ENCODE results near the gene TACC2.

TACC2 gene

DNA sequence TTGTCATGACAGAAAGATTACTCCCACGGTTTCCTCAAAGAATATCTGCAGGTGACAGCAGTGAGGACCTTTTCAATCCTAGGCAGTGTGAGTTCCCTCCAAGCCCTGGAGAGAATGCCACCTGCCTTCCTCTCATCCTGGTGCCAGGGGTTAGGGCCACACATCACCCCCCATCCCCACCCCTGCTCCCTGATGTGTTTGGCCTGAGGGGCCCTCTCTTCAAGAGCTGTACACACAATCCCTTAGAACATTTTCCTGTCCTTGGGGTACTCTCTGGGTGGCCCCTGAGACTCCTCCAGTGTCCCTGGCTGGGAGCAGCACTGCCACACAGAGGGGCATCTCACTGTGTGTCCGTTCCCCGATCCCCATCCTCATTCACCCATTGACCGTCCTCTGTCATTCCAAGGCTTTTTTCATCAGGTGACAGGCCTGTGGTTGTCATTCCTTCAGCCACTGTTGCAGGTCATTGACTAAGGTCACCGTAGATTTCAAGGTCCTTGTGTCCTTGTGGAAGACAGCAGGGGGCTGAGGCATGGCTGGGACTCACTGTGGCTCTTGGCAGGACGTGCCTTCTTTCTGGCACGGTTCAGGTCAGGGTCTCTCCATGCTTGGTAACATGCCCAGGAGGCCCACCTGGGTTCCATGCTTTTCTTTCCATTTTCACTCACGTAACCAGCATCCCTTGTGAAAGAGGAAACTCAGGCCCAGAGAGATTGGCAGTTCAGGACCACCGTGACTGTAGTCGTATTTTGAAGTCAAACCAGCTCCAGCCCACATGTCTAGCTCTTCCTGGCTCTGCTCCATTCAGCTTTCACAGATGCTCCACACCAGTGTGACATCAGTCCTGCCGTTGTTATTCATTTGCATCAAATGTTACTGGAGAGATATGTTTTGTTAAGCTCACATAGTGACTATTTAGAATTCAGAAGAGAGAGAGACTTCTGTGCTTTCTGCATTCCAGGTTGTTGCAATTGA is 255.3 kb downstream of the TACC2 start:
- DNase-seq: no peak

DNA sequence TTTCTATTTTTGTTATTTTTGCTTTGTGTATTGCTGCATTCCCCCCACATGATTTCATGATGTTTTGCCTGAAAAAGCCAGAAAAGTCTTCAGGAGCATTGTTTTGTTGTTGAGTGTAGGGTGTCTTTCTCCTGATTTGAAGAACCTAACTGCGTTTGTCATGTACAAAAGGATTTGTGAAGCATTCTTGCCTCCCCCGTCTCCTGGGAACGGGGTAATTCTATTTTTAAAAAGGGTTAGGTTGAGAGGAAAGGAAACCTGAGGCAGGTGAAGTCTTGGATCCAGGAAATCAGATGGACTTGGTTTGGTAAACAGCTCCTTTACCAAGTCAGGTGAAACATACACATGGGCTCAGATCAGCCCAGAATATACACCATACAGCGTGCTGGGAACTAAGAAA is 256.2 kb downstream of the TACC2 start:
- no peak for DNase-seq

DNA sequence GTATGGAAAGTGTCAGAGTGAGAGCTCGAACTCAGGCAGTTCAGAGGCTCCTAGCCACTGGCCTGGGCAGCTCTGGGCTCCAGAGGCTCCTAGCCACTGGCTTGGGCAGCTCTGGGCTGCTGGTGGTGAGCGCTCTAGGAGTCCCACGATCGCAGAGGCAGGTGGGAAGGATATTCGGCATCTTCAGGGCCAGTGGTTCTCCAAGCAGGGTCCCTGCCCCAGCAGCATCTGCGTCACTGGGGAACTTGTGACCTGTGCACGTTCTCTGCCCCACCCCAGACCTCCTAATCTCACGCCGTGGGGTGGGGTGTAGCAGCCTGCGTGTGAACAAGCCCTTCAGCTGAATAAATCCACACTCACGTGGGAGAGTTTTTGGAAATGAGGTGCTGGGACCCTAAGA is 256.9 kb downstream of the TACC2 start:
- no peak for DNase-seq

DNA sequence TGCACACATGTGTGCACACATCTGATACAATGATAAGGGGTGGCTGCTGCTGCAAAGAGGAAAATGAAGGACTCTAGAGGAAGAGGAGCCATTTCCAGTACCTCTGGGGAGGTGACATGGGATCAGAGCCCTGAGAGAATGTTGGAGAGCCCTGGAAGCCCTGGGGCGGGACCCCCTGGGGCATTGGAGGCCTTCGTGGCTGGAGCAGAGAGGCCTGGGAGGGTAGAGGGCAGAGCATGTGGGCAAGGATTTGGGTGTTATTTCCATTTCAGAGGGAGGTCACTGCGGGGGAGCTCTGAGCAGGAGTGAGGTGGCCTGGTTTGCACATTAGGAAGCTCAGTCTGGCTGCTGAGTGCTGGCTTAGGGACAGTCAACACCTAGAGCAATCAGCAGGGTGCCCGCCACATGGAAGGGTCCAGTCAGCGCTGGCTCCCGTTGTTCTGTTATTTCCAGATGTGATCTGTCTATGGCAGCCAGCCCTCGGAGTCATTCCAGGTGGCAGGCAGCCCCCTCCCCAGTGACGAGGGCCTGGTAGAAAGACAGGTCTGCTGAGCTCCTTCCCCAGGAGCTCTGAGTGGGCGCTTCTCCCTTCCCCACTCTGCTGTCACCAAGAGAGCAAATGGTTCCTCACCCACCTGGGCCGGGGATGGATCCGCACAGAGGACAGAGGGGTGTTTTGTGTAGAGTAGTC is 258.0 kb downstream of the TACC2 start:
- no peak for DNase-seq

DNA sequence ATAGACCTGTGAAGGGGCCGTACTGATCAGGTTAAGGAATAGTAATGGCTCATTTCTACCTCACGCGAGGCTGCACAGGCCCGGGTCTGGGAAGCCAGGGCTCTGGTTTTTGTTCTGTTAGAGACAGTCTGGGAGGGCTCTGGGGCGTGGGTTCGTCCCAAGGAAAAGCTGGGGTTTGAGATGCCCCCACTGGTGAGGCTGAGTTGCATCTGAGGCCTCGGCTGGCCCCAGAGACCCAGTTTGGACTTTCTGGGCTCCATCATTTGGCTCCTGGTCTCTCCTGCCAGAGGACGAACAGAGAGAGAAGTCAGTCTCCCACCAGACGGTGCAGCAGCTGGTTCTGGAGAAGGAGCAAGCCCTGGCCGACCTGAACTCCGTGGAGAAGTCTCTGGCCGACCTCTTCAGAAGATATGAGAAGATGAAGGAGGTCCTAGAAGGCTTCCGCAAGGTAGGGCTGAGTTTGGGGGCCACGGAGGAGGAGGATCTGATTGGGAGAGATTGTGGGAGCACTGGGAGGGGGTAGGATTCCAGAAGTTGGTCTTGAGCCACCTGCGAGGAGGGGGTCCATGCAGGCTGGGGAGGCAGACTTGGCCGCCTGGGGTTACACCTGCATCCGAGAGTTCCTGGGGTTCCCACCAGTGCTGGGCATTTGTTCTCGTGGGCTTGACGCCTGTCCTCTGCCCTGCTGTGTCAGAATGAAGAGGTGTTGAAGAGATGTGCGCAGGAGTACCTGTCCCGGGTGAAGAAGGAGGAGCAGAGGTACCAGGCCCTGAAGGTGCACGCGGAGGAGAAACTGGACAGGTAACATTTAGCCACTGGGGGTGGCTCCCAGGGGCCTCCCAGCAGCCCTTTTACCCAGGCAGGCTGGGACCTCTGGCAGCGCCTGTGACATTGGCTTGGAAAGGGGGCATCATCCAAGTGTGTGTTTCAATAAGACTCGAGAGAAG is 259.7 kb downstream of the TACC2 start:
- DNase-seq: no peak

DNA sequence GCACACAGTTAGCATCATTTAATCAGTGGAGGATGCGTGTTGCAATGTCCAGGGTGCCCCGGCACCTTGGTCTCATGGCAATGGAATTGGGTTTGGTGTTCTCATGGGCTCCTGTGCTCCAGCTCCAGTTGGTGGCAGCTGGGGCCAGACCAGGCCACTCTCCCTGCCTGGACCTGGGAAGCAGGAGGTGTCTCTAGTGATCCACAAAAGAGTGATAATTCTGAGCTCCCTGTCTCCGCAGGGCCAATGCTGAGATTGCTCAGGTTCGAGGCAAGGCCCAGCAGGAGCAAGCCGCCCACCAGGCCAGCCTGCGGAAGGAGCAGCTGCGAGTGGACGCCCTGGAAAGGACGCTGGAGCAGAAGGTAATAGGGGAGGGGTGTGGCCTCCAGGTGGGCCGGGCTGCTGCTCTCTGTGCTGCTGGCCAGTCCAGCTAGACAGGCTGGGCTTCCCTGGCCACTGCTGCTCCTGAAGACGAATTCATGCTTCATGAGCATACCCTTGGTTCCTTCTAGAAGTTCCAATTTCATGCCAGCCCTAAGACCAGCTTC is 260.4 kb downstream of the TACC2 start:
- no peak for DNase-seq

DNA sequence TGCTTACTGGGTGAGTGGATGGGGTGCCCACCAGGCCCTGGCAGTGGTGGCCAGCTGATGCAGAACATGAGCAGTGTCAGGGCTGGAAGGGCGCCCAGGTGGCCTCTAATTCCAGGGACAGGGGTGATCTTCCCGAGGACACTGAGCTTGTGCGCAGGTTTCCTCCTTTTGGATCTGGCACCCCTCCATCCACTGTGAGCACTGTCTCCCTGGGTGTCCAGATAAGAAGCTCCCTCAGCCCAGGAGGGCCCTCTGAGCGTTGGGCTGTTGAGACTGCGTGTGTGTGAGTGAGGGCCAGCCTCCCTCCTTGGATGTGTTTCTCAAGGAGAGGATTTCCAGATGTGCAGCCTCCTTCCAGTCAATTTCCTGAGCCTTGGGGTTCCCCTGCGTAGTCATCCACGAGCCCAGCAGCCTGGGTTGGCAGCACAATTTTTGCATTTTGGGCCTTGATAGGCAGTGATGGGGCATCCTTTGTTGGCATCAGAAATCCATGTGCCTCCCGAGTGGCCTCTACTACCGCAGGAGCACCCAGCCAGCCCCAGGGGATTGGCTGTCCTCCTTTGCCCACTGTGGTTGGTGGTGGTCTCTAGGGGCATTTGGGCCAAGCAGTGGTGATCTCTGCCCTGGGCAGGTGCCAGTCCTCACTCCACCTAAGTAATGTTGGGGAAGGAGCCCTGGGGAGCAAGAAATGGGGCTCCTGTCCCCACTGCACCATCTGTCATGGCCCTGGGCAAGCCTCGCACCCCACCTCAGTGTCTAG is 261.2 kb downstream of the TACC2 start:
- no peak for DNase-seq

DNA sequence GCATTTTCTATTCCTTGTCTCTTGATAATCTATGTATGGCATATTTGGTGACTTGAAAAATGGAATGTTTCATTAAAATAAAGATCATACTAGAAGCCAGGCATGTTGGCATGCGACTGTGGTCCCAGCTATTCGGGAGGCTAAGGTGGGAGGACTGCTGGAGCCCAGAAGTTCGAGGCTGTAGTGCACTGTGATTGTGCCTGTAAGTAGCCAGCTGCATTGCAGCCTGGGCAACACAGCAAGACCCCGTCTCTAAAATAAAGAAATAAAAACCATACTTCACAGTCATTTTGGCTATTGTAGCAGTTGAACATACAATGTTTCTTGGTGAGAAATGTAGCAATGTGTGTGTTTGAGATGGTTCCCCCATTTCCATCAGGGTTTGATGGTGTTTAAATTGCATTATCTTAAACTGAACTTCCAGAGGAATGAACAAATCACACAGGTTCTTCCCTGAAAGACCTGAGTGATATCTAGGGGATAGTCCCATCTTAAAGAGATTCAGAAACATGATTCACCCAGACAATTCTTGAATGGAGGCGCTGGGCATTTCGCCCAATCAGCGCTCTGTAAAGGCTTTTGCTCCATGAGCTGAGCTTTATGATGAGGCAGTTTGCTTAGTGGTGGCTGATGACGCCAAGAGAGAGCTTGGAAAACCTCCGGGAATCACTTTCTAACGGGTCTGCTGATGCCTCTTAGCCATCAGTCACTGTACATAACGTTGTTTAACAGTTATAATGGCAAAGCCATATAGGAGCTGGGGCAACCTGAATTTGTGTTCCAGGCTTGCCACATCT is 262.7 kb downstream of the TACC2 start:
- no peak for DNase-seq

DNA sequence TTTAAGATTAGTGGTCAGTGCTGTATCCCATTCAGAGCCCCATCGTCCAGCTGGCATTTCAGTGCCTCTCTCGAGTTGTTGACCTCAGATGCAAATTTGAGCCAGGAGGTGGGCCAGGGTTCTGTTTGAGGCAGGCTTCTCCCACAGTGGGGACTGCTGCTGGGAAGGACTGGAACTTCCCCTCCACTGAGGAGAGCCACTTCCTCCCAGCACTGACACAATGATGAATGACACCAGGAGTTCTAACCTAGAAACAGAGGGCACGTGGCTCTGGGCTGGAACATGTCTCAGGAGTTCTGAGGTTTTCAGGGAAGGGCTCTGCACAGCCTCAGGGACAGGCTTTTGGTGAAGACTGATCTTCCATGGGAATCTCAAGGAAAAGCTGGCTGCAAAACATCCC is 263.8 kb downstream of the TACC2 start:
- no peak for DNase-seq

DNA sequence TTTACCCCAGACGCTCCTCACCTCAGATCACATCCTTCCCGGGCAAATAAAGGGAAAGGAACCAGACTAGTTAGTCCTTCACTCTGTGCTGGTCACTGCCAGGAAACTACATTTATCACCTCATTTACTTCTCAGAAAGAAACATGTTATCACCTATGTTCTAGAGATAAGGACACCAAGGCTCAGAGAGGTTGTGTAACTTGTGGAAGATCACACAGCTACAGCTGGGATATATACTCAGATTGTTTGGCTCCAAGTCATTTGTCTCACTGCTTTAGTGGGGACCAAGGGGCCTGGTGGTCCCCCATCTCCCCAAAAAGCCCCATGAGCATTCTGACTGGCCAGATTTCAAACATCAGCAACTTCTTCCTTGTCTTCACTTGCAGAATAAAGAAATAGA is 264.6 kb downstream of the TACC2 start:
- DNase-seq: no peak

DNA sequence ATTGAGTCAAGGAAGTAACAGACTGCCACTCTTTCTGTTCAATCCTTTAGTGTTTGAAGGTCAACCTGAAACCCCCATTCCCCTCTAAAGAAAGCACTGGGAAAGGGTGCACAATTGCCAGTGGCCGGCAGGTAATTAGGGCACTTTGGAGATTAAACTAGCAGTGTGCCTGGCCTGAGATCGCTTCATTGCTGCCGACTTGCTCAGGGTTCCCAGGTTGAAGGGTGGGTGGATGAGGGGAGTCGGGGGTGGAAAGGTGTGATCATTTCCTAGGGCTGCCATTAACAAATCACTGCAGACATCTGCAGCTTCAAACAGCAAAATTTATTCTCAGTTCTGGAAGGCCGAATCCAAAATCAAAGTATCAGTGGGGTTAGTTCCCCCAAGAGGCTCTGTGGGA is 265.9 kb downstream of the TACC2 start:
- DNase-seq: no peak

DNA sequence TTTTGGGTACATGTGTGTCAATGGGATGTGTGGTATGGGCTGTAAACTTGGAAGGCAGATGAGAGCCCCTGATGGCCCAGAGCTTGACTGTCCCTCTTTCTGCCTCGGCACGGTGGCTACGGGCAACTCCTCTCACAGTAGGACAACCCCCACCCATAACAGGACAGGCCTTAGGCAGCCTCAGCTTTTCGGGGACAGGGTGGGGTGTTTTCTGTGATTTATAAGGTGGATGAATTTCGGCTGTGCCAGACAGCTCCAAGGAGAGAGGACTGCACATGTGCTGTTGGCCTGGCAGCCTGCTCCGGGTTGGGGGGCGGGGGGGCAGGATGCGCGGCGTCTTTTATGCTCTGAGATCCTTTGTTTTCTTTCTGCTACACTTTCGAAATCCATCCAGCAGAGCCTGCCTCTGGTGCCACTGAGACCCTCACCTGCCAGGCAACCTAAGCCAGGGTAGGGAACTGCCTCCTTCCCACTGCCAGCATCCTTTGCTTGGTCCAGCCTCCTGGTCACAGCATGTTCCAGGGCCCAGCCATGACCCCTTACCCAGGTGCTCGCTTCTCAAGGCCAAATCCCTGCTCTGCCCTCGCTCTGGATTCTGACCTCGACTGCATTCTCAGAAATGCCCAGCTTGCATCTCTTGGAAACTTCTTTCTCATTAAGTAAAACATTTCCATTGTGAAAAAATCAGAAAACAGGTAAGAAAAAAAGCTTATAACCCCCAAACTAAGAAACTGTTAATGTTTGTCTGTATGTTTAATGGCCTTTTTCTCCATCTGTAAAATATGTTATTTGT is 266.7 kb downstream of the TACC2 start:
- no peak for DNase-seq

DNA sequence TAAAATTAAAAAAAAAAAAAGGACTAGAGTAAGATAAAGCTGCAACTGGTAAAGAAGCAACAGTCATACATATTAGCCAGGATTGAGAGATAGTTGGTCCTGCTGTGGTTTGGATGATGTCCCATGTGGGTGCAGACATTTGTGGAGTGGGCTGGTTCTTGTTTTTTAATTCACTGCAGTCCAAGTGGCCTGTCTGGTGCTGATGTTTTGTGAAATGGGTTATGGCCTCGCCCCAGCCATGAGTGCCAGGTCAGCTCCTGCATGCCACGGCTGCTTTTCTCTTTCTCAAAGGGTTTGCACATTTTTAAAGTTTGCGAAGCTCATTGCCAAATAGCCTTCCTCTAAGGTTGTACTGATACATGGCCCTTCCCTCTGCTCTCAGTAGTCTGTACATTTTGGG is 268.1 kb downstream of the TACC2 start:
- no peak for DNase-seq

DNA sequence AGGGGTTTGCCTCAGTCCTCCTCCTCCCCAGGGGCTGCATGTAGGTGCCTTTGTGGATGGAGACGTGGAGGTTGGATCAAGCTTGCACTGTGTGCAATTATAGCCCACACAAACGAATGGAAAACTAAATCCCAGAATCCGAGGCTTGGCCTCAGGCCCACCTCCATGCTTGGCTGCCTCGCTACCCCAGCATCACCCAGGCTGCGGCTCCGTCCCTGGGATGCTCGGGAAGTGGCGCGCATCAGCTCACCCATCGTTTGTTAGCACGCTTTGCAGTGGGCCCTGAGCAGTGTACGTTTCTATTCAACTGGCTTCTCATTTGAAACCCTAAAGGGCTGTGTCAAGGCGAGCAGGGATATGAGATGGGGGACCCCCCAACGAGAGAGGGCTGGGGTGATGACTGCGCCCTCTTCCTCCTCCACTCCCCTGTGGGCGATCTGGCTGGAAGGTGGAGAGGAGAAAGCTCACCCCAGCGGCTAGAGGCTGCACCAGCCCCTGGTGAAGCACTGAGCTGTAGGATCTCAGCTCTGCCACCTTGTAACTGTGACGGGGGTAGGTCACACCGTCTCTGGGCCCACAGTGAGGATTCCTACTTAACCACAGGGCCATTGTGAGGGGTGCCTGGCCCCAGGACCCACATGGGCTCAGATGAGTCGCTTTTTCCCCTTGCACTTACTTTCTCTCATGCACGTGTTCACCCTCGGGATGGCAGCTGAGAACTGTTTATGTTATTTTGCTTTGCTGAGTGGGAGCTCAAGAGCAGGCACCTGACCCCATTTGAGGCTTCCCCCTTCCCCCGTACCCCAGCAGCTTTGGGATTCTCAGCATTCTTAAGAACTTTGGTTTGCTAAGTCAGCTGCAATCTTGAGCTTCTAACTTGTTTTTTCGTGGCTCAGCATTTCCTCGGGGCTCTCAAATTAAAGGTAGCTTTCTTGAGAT is 269.4 kb downstream of the TACC2 start:
- no peak for DNase-seq

DNA sequence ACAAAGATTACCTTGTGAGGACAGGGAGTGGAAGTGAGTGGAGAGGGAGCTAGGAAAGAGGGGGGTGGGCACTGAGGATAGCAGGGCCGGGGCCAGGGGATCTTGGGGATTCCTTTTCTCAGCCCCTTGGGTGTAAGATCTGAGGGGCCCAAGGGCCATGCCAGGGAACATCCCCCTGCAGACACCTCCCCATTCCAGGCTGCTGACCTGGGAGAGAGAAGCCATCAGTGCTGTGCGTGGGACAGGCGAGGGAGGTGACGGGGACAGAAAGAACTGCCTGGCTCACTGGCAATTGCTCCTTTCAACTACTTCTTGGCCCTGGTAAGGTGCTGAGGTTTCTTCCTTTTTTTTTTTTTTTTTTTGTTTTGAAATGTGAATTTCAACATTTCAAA is 270.1 kb downstream of the TACC2 start:
- DNase-seq: no peak

DNA sequence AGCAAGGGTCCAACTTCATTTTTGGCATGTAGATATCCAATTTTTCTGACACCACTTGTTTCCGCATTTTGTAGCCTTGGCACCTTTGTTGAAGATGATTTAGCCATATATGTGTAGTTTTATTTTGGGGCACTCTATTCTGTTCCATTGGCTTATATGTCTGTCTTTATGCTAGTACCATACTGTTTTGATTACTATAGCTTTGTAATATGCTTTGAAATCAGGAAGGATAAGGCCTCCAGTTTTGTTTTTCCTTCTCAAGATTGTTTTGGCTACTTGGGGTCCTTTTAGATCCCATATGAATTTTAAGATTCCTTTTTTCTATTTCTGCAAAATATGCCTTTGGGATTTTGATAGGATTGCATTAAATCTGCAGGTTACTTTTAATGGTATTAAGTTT is 272.6 kb downstream of the TACC2 start:
- DNase-seq: no peak

DNA sequence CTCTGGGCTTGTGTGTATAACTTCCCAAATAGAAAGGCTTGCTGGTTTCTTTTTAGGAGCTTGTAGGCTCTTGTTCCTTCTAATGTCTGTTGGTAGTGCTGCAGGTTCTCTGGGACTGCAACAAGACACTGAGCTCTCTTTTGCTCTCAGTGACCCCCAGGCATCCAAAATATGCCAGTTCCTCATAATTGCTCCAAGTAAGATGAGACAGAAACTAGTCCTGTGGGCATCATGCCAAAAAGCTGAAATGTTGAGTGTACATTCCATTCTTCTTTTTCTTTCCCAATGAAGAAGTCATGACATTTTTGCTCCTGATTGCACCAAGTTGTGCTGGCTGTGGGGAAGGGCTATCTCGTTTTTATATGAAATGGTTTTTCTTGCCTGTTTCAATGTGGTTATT is 275.0 kb downstream of the TACC2 start:
- DNase-seq: no peak

DNA sequence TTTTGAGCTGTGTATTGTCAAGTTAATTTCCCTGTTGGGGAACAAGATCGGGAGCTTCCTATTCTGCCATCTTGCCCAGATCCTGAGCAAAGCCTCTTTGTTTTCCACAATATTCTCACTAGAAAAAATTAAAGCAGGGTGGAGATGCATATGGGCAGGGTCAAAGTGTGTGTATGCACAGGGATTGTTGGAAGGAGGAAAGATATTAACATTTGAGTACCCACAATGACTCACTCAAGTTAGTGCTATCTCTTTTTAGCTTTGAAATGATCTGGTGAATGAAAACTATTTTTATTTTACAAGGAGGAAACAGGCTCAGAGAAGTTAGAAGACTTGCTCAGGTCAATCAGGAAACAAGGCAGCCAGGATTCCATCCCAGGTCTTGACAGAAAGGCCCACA is 275.5 kb downstream of the TACC2 start:
- no peak for DNase-seq
